Loucy (cell line): ENCODE data around the gene MCF2L.

Experiments
- H2AFZ ChIP-seq: fragments of 200-600 bp; sonication (generic); 2 replicates; pipeline ENCODE4 v1.6.0; 2016; ENCODE audit warnings: antibody characterized with exemption, mild to moderate bottlenecking, low read length, moderate library complexity
- H3F3A ChIP-seq: fragments of 200-600 bp; 2 replicates; pipeline ENCODE4 v1.6.0; 2016; ENCODE audit warnings: antibody characterized with exemption, low read depth, mild to moderate bottlenecking
- H3K27me3 ChIP-seq: fragments of 200-600 bp; sonication (generic); 2 replicates; pipeline ENCODE4 v1.6.1; 2014; ENCODE audit warnings: low read length, mild to moderate bottlenecking; ENCODE audit not compliant: insufficient read depth, poor library complexity, severe bottlenecking
- H3K36me3 ChIP-seq: fragments of 200-600 bp; sonication (generic); 2 replicates; pipeline ENCODE4 v1.6.1; 2016; ENCODE audit warnings: low read length; ENCODE audit not compliant: insufficient read depth
- H3K4me1 ChIP-seq: fragments of 200-600 bp; sonication (generic); 2 replicates; pipeline ENCODE4 v1.5.1; 2014; ENCODE audit warnings: low read length, mild to moderate bottlenecking; ENCODE audit not compliant: insufficient read depth, poor library complexity, severe bottlenecking
- H3K4me2 ChIP-seq: fragments of 200-600 bp; sonication (generic); 2 replicates; pipeline ENCODE4 v1.6.0; 2014; ENCODE audit warnings: antibody characterized with exemption, low read length, low read depth, mild to moderate bottlenecking; ENCODE audit not compliant: poor library complexity, severe bottlenecking
- H3K4me3 ChIP-seq: fragments of 200-600 bp; sonication (generic); 2 replicates; pipeline ENCODE4 v1.5.1; 2014; ENCODE audit warnings: low read length, mild to moderate bottlenecking, mixed read lengths; ENCODE audit not compliant: poor library complexity, severe bottlenecking
- H3K79me2 ChIP-seq: fragments of 200-600 bp; sonication (generic); 2 replicates; pipeline ENCODE4 v1.6.1; 2014; ENCODE audit warnings: low read length; ENCODE audit not compliant: insufficient read depth
- H3K9ac ChIP-seq: fragments of 200-600 bp; sonication (generic); 2 replicates; pipeline ENCODE4 v1.6.0; 2014; ENCODE audit warnings: mild to moderate bottlenecking, low read depth, low read length, moderate library complexity; ENCODE audit not compliant: poor library complexity, severe bottlenecking
- H3K9me2 ChIP-seq: fragments of 200-600 bp; sonication (generic); replicated peaks from 2 replicates; pipeline ENCODE4 v1.6.1; 2016; ENCODE audit warnings: low read depth, low read length, mixed read lengths
- H3K9me3 ChIP-seq: fragments of 200-600 bp; sonication (generic); 2 replicates; pipeline ENCODE4 v1.6.1; 2014; ENCODE audit warnings: mild to moderate bottlenecking, antibody characterized with exemption, low read length, low read depth; ENCODE audit not compliant: insufficient read depth
- H4K20me1 ChIP-seq: fragments of 200-600 bp; sonication (generic); 2 replicates; pipeline ENCODE4 v1.6.0; 2014; ENCODE audit warnings: antibody characterized with exemption, low read length, mild to moderate bottlenecking; ENCODE audit not compliant: insufficient read depth, poor library complexity, severe bottlenecking
- EZH2phosphoT487 ChIP-seq: fragments of 200-600 bp; IDR thresholded peaks from 2 replicates; pipeline ENCODE4 v1.6.1; 2018; ENCODE audit warnings: antibody characterized with exemption, mild to moderate bottlenecking, moderate library complexity, borderline replicate concordance
- TF ChIP-seq, protein P1 (sequence below): fragments of 200-600 bp; sonication (generic); conservative IDR thresholded peaks from 2 replicates; pipeline ENCODE4 v1.5.1; 2014; ENCODE audit warnings: mild to moderate bottlenecking, antibody characterized with exemption, low read length

MCF2L gene

DNA sequence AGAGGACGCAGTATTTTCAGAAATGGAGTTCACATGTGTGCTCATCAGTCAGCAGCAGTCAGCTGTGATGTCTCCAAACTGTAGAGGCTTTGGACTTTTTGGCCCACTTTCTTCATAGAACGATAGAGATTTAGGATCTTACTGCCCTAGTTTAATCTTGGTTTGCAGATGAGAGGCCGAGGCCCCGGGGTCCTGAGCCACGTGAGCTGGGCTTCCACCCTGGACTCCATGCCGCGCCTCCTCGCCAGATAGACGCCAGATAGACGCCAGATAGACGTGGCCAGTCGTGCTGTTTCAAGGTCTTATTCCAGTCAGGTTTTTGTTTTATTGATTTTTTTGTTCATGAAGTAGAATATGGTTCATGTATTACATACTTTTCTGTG is 11.7 kb upstream of the MCF2L start:
- no peak overlapping the region for H3K9ac ChIP-seq
- no peak overlapping the region for H3K4me3 ChIP-seq
- H3K4me2 ChIP-seq = no peak overlapping the region
- no peak overlapping the region for H2AFZ ChIP-seq
- H3K9me3 ChIP-seq = no peaks in the 10 kb centered on the region
- H3K36me3 ChIP-seq = no peaks in the 10 kb centered on the region
- TF ChIP-seq, protein P1, sequence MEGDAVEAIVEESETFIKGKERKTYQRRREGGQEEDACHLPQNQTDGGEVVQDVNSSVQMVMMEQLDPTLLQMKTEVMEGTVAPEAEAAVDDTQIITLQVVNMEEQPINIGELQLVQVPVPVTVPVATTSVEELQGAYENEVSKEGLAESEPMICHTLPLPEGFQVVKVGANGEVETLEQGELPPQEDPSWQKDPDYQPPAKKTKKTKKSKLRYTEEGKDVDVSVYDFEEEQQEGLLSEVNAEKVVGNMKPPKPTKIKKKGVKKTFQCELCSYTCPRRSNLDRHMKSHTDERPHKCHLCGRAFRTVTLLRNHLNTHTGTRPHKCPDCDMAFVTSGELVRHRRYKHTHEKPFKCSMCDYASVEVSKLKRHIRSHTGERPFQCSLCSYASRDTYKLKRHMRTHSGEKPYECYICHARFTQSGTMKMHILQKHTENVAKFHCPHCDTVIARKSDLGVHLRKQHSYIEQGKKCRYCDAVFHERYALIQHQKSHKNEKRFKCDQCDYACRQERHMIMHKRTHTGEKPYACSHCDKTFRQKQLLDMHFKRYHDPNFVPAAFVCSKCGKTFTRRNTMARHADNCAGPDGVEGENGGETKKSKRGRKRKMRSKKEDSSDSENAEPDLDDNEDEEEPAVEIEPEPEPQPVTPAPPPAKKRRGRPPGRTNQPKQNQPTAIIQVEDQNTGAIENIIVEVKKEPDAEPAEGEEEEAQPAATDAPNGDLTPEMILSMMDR = no peak
- no peak for TF ChIP-seq EZH2phosphoT487
- no peaks in the 10 kb centered on the region for H3K27me3 ChIP-seq
- no peaks in the 10 kb centered on the region for H4K20me1 ChIP-seq
- no peaks in the 10 kb centered on the region for H3K4me1 ChIP-seq
- H3F3A ChIP-seq = no peaks in the 10 kb centered on the region
- no peaks in the 10 kb centered on the region for H3K79me2 ChIP-seq
- no peaks in the 10 kb centered on the region for H3K9me2 ChIP-seq

DNA sequence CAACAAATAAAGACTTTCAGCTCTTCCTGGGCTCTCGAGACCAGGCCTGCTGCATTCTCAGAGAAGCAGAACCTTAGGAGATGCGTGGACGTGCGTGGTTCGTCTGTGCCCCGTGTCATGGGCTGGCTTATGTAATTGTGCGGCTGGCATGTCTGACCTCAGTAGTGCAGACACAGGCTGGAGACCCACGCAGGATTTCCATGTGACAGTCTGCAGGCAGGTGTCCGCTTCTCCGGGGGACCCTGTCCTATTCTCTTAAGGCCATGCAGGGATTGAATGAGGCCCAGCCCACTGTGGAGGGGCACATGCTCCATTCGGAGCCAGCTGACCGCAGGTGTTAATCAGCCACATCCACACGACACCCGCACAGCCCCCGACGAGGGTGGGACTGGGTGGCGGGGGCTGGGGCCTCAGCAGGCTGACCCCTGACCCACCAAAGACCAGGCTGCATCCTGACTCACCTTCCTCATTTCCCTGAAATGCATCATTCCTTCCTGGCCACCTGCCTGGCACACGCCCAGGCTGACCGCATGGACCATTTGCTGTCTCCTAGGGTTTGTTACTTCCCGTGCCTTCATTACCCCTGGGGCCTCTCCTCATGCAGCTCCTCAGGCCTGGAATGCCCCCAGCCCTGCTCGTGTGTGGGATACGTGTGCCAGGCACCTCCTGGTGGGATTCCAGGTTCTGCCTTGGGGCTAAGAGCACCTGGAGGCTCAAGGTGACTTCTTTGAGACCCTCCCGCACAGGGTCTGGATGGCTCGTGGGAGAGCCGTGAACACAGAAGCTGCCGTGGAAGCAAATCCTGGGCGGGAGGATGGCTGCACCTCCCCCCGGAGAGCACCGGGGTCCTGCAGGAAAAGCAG is 10.7 kb upstream of the MCF2L start:
- H3K9me3 ChIP-seq = no peaks in the 10 kb centered on the region
- H3K36me3 ChIP-seq = no peaks in the 10 kb centered on the region
- no peaks in the 10 kb centered on the region for H3K9me2 ChIP-seq
- no peak overlapping the region for H2AFZ ChIP-seq
- no peak overlapping the region for H3K9ac ChIP-seq
- H3K27me3 ChIP-seq = no peaks in the 10 kb centered on the region
- no peak overlapping the region for H3K4me3 ChIP-seq
- no peaks in the 10 kb centered on the region for H3K79me2 ChIP-seq
- H3K4me2 ChIP-seq = no peak overlapping the region
- no peaks in the 10 kb centered on the region for H3K4me1 ChIP-seq
- no peaks in the 10 kb centered on the region for H3F3A ChIP-seq
- TF ChIP-seq, protein P1 = no peak
- TF ChIP-seq EZH2phosphoT487 = no peak
- no peaks in the 10 kb centered on the region for H4K20me1 ChIP-seq

DNA sequence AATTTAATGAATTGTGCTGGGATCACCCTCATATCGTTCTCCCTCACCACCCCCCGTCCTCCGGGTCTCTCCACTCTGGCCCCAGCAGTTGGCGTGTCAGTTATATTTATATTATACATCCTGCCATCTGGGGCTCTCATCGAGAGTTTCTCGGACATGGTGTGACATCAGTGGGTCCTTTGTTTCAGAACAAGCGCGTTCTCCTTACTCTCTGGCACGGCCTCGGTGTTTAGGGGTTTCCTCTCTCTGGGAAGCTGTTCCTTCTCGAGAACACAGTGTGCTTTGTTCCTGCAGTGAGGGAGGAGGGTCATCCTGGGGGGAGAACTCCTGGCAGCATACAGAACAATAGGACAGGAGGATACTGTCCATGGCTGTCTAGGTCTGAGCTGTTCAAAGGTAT is 9.8 kb upstream of the MCF2L start:
- no peaks in the 10 kb centered on the region for H3K36me3 ChIP-seq
- H2AFZ ChIP-seq = no peak overlapping the region
- no peaks in the 10 kb centered on the region for H3K27me3 ChIP-seq
- no peaks in the 10 kb centered on the region for H3F3A ChIP-seq
- H3K9me3 ChIP-seq = no peaks in the 10 kb centered on the region
- no peak overlapping the region for H3K4me2 ChIP-seq
- TF ChIP-seq, protein P1 = no peak
- TF ChIP-seq EZH2phosphoT487 = no peak
- H3K79me2 ChIP-seq = no peaks in the 10 kb centered on the region
- H3K9ac ChIP-seq = no peak overlapping the region
- no peaks in the 10 kb centered on the region for H3K4me1 ChIP-seq
- H3K9me2 ChIP-seq = no peaks in the 10 kb centered on the region
- H3K4me3 ChIP-seq = no peak overlapping the region
- H4K20me1 ChIP-seq = no peaks in the 10 kb centered on the region
